Keratinocyte (primary cell): ENCODE results near the gene TRAF5. TPM values are rescaled to one million over a fixed set of nuclear protein-coding genes. Genes with fewer than 3 reads are reported as not detected.

ENCODE experiments used
- DNase-seq: peaks from one replicate; pipeline ENCODE4 v3.0.0-alpha.2; 2011; ENCODE audit warnings: low read depth, missing footprints, low spot score
- FAIRE-seq: peaks from 2 replicates; lab custom pipeline; 2011; peaks lifted over from hg19 to GRCh38; lab: Jason Lieb, UNC
- H2AFZ ChIP-seq: 2 replicates; pipeline ENCODE4 v1.6.0; 2012; ENCODE audit warnings: low read length, control low read depth, inconsistent platforms; ENCODE audit not compliant: control insufficient read depth
- H3K27ac ChIP-seq: 2 replicates; pipeline ENCODE4 v1.5.1; 2011; ENCODE audit warnings: low read length; ENCODE audit not compliant: control insufficient read depth, insufficient read depth
- H3K27me3 ChIP-seq: 3 replicates; pipeline ENCODE4 v1.6.0; 2011; ENCODE audit warnings: low read length; ENCODE audit not compliant: control insufficient read depth, insufficient read depth; ENCODE audit errors: extremely low read depth
- H3K36me3 ChIP-seq, 2 experiments: 2 replicates in 1 of 2; 3 replicates in 1 of 2; pipeline ENCODE4 v1.5.1; 2011; ENCODE audit warnings: low read length in 2 of 2, mild to moderate bottlenecking in 1 of 2; ENCODE audit not compliant: control insufficient read depth in 2 of 2, insufficient read depth in 2 of 2; ENCODE audit errors: extremely low read depth in 1 of 2
- H3K4me1 ChIP-seq: 3 replicates; pipeline ENCODE4 v1.5.1; 2011; ENCODE audit warnings: low read length; ENCODE audit not compliant: control insufficient read depth, insufficient read depth; ENCODE audit errors: extremely low read depth
- H3K4me2 ChIP-seq: 3 replicates; pipeline ENCODE4 v1.6.0; 2011; ENCODE audit warnings: low read depth, low read length; ENCODE audit not compliant: control insufficient read depth, insufficient read depth; ENCODE audit errors: extremely low read depth
- H3K4me3 ChIP-seq, 3 experiments: fragments of 200-600 bp in 1 of 3; sonication (generic) in 1 of 3; 2 replicates in 2 of 3; 3 replicates in 1 of 3; pipeline ENCODE4 v1.5.1; 2011 to 2016; ENCODE audit warnings: low read length in 3 of 3, mild to moderate bottlenecking in 3 of 3, control low read depth in 2 of 3, inconsistent platforms in 1 of 3, low read depth in 1 of 3, mixed read lengths in 1 of 3, mixed run types in 1 of 3, moderate library complexity in 1 of 3; ENCODE audit not compliant: control insufficient read depth in 2 of 3, insufficient read depth in 2 of 3; ENCODE audit errors: extremely low read depth in 1 of 3
- H3K79me2 ChIP-seq: 2 replicates; pipeline ENCODE4 v1.6.0; 2012; ENCODE audit warnings: low read length; ENCODE audit not compliant: control insufficient read depth, insufficient read depth
- H3K9ac ChIP-seq: 3 replicates; pipeline ENCODE4 v1.6.0; 2011; ENCODE audit warnings: low read length; ENCODE audit not compliant: control insufficient read depth, insufficient read depth; ENCODE audit errors: extremely low read depth
- H3K9me1 ChIP-seq: 3 replicates; pipeline ENCODE4 v1.6.0; 2011; ENCODE audit warnings: low read length; ENCODE audit not compliant: control insufficient read depth, insufficient read depth; ENCODE audit errors: extremely low read depth
- H3K9me3 ChIP-seq: 2 replicates; pipeline ENCODE4 v1.5.1; 2012; ENCODE audit warnings: low read depth, low read length; ENCODE audit not compliant: control insufficient read depth
- H4K20me1 ChIP-seq: 3 replicates; pipeline ENCODE4 v1.6.0; 2011; ENCODE audit warnings: low read length; ENCODE audit not compliant: control insufficient read depth, insufficient read depth; ENCODE audit errors: extremely low read depth
- EZH2 ChIP-seq: IDR thresholded peaks from one replicate; pipeline ENCODE4 v1.6.1; 2012; ENCODE audit warnings: inconsistent platforms, mild to moderate bottlenecking, low read length, moderate library complexity
- dilution Hi-C: fragments of 300-500 bp; cut with MboI; formaldehyde crosslinking; loops from one replicate; pipeline ENCODE4 v1.7.0; 2020; ENCODE audit warnings: low sequenced_read_pairs; ENCODE audit not compliant: extremely low pct_ligation_motif_present
- polyA plus RNA-seq, 5 experiments: library from polyadenylated mRNA; depleted of rRNA in 3 of 5; stranded (reverse) in 3 of 5; stranded (forward) in 1 of 5; unstranded in 1 of 5; fragments of >200 nt; gene quantifications; 1 replicate in 1 of 5; 2 replicates in 3 of 5; 3 replicates in 1 of 5; pipeline versions ENCODE4 v1.2.1 to v1.2.3, GENCODE V29; 2011 to 2012; ENCODE audit warnings: missing spikeins in 2 of 5, low read depth in 1 of 5, low replicate concordance in 1 of 5
- TF ChIP-seq, protein P1 (sequence below), 3 experiments: IDR thresholded peaks in 1 of 3; conservative IDR thresholded peaks in 1 of 3; optimal IDR thresholded peaks in 1 of 3; 2 replicates in 2 of 3; 3 replicates in 1 of 3; pipeline versions ENCODE3 to v1.5.1; 2011; ENCODE audit warnings: low read length in 3 of 3, mild to moderate bottlenecking in 3 of 3, moderate library complexity in 2 of 3, control low read depth in 1 of 3, inconsistent platforms in 1 of 3; ENCODE audit not compliant: insufficient read depth in 2 of 3; ENCODE audit errors: extremely low read depth in 1 of 3

The TRAF5 gene
- polyA plus RNA-seq, 1 donor (not counting 4 experiments of a cell fraction or from before 2014, with no cell fraction given): 2.1 TPM

DNA sequence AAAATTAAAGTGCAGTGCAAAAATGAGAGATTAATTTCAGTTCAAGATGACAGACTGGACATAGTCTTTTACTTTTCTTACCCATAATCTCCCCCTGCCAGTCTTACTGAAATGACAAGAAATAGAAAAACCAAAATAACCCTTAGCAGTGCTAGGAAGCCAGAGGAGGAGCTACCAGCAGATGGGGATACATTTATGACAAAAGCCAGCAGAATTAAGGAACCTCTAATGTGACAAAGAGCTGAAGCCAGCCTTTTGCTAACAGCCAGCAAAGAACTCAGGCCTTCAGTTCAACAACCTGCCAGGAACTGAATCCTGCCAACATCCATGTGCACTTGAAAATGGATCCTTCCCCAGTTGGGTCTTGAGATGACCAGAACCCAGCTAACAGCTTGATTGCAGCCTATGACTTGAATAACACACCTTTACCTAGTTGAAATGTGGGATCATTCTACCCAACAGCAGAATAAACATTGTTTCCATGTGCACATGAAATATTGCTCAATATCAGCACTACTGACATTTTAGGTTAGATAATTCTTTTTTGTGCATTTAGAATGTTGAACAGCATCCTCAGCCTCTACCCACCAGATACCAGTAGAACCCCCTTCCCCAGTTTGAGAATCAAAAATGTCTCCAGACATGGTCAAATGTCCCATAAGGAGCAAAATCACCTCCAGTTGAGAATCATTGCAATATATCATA, 7.9 kb upstream of the TRAF5 start:
- DNase-seq (no peak), FAIRE-seq (no peak)
- Histone ChIP-seq H3K4me1 (no peaks in the 10 kb centered on the region), H3K4me2 (no peak overlapping the region), H3K79me2 (no peaks in the 10 kb centered on the region), H3K9me1 (no peaks in the 10 kb centered on the region), H4K20me1 (no peaks in the 10 kb centered on the region), H3K9me3 (no peaks in the 10 kb centered on the region), H3K4me3 (no peak overlapping the region), H2AFZ (no peak overlapping the region), H3K36me3 (no peaks in the 10 kb centered on the region), H3K27ac (no peak overlapping the region), H3K27me3 (no peaks in the 10 kb centered on the region), H3K9ac (no peak overlapping the region)
- TF ChIP-seq, protein P1, sequence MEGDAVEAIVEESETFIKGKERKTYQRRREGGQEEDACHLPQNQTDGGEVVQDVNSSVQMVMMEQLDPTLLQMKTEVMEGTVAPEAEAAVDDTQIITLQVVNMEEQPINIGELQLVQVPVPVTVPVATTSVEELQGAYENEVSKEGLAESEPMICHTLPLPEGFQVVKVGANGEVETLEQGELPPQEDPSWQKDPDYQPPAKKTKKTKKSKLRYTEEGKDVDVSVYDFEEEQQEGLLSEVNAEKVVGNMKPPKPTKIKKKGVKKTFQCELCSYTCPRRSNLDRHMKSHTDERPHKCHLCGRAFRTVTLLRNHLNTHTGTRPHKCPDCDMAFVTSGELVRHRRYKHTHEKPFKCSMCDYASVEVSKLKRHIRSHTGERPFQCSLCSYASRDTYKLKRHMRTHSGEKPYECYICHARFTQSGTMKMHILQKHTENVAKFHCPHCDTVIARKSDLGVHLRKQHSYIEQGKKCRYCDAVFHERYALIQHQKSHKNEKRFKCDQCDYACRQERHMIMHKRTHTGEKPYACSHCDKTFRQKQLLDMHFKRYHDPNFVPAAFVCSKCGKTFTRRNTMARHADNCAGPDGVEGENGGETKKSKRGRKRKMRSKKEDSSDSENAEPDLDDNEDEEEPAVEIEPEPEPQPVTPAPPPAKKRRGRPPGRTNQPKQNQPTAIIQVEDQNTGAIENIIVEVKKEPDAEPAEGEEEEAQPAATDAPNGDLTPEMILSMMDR (optimal IDR thresholded peaks at IDR 0.05 in 1 of 3, IDR thresholded peaks at IDR 0.05 in 1 of 3, conservative IDR thresholded peaks at IDR 0.05 in 1 of 3; ENCODE audit: extremely low read depth in 1 of 3, insufficient read depth in 2 of 3, low read length in 3 of 3): no peak
- TF ChIP-seq EZH2: no peak
- dilution Hi-C loops: no loop called here

DNA sequence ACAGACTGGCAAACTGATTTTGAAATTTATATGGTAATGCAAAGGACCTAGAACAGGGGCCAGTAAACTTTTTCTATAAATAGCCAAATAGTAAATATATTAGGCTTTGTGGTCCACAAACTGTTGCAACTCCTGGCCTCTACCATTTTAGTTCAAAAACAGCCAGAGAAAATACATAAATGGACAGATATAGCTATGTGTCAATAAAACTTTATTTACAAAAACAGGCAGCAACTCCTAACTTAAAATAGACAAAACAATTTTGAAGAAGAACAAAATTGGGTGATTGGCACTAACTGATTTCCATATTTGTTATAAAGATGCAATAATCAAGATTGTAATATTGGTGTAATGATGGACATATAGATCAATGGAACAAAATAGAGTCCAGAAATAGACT, 6.7 kb upstream of the TRAF5 start:
- no peak overlapping the region for H3K4me2 ChIP-seq
- no peaks in the 10 kb centered on the region for H4K20me1 ChIP-seq
- H3K36me3 ChIP-seq: no peaks in the 10 kb centered on the region
- H3K4me3 ChIP-seq: no peak overlapping the region
- H3K9me1 ChIP-seq: no peaks in the 10 kb centered on the region
- H3K9ac ChIP-seq: no peak overlapping the region
- H2AFZ ChIP-seq: no peak overlapping the region
- no peak overlapping the region for H3K27ac ChIP-seq
- TF ChIP-seq EZH2: no peak
- TF ChIP-seq, protein P1 (optimal IDR thresholded peaks at IDR 0.05 in 1 of 3, IDR thresholded peaks at IDR 0.05 in 1 of 3, conservative IDR thresholded peaks at IDR 0.05 in 1 of 3; ENCODE audit: extremely low read depth in 1 of 3, insufficient read depth in 2 of 3, low read length in 3 of 3): no peak
- no peaks in the 10 kb centered on the region for H3K4me1 ChIP-seq
- H3K79me2 ChIP-seq: no peaks in the 10 kb centered on the region
- H3K9me3 ChIP-seq: no peaks in the 10 kb centered on the region
- FAIRE-seq: no peak
- DNase-seq: no peak
- H3K27me3 ChIP-seq: no peaks in the 10 kb centered on the region
- dilution Hi-C loops: no loop called here
